GM19372 (cell line): ENCODE data around the gene SCAI.
"Not testable (repeated sequence)": the region's sequence is repeated elsewhere in the genome, so short reads cannot be mapped to it uniquely, and the experiment has no call there.

Source experiments
- ATAC-seq: cut with Tn5 transposase; IDR thresholded peaks from one replicate; pipeline ENCODE4 v1.9.1; 2021; ENCODE audit warnings: mild to moderate bottlenecking, low read depth, moderate library complexity; ENCODE audit not compliant: unreplicated experiment

SCAI gene

DNA sequence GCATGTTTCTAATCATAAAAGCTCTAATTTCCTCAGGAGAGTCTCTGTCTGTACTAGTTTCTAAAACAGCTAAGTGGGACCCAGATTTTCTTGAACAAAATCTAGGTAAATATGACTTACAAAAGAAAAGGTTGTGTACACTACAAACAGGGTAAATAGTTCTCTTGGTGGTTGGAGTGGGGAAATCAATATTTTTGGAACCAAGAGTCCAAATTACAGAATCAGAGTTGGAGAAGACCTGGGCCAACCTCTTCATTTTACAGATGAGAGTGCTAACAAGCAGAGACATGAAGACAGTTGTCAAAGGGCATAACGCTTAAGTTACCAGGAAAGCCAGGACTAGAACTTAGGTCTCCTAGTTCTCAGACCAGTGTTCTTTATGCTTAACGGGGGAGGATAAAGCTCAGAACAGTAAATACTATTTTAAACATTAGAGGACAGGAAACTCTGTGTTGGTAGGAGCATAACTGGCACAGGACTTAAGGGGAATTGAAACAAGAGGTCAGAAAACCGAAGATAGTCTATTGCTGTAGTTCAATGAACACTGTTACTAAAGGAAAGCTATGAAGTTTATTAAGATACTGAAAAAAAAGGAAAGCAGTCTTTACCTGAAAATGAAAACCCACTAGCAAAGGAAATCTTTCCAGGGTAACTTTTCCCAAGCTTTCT, 193.1 kb downstream of the SCAI start:
- no peak for ATAC-seq

DNA sequence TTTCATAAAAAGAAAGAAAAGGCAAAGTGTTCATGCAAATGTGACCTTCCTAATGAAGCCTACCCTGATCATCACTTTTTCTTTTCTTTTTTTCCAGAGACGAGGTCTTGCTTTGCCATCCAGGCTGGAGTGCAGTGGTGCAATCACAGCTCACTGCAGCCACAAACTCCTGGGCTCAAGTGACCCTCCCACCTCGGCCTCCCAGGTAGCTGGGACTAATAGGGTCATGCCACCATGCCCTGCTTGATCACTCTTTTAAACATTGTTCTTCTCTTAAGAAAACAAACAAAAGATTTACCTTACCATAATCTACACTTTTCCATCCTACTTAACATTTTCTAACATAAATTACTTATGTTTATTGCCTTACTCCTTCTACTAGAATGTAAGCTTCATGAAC, 193.9 kb downstream of the SCAI start:
- no peak for ATAC-seq

DNA sequence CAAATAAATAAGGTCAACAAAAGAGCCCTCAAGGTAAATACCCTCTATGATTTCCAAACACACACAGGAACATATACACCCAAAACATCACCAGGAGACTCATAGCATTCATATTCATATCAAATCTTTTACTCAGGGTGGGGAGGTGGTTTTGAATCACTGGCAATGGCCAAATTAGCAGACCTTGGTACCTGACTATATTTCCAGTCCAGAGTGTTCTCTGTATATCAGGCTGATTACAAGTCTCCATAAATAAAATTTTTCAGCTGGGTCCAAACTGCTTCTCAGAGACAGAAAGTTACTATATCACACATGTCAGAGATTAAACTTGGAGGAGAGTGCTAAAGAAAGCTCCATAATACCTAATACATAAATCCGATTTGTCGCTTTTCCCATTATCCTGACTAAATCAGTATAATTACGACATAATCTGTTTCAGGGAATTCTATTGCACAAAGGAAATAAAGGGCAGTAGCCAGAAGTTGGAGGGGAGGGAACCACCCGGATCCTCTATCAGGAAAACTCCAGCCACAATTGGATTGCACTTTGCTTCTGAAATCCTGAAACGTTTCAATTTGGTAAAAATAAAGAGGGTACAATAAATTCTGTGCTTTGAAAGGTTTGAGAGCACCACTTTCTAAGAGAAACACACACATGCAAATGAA, 195.5 kb downstream of the SCAI start:
- ATAC-seq: no peak

DNA sequence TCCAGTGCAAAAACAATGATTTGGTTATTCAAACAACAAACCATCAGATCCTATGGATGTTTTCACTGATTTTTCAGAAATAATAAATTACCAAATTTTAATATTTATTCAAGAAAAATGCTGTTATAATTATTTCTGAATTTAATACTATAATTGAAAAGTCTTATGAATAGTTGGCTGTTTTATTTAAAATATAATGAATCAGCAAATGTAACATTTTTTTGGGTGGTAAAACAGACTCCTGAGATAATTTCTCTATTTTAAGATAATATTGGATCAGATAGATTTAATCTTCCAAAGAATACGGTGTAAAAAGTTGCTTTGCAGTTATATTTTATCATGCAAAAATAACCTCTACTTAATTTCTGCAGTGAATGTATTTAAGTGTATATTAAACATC, 197.2 kb downstream of the SCAI start:
- no peak for ATAC-seq

DNA sequence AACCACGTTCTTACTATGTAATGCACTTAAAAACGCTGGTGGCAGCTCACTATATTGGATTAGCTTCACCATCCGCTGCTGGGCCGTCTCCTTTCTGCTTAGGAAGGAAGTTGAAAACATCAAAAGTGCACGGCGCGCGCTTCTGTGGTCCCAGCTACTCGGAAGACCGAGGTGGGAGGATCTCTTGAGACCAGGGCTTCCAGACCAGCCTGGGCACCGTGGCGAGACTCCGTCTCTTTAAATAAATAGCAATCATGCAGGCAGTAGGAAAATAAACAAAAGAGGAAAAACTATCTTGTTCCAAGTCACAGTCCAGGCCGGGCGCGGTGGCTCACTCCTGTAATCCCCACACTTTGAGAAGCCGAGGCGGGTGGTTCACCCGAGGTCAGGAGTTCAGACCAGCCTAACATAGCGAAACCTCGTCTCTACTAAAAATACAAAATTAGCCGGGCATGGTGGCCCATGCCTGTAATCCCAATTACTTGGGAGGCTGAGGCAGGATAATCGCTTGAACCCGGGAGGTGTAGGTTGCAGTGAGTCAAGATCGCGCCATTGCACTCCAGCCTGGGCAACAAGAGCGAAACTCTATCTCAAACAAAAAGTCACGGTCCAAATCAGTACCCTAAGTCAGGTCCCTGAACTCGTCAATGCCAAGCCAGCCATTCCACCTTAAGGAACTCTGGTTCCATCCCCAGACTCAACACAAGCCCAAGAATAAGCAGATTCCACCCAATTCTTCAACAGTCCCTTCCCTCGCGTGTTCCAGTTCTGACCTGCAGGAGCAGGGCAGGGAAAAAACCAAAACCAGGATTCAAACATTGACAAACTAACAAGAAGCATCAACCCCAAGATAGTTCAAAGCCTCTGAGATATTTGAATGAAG, 201.4 kb downstream of the SCAI start:
- ATAC-seq: peak; percentile 27

DNA sequence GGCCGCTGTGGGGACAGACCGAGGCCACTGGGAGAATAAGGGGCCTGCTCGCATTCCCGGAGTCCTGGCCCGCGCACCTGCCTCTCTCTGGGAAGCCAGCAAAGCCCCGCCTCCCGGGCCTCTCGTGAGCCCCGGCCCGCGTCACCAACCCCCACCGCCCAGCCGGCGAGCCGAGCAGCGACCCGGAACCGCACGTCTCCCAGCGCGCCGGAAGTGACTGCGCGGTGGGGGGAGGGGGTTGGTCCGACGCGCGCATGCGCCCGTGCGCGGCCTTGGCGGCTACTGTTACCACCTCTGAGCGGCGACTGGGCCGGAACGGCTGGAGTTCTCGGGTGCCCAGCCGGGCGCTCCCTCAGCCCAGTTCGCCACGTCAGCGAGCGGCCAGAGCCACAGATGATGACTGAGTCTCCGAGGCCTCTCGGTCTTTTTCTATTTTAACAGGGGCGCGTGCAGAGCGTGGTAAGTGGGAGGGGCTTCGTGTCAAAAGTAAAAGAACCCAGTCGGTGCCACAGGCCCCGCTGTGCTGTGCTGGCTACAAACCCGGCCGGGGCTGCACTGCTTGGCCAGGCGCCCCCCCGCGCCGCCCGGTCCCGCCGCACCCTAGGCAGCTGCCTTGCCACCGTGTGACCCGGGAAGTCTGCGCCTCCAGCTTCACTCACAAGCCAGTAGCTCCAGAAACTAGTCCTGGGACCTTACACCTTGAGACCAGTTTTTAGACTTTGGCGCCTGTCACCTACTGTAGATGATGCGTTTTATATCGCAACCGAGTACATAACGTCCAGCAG, 202.2 kb downstream of the SCAI start, which contains the start of gene GOLGA1:
TSS of gene GOLGA1 (minus strand) at position 190 of the 785 bp plus-strand sequence. CDS start 2,372 bp downstream, outside the sequence.
- ATAC-seq: peak; percentile 82

DNA sequence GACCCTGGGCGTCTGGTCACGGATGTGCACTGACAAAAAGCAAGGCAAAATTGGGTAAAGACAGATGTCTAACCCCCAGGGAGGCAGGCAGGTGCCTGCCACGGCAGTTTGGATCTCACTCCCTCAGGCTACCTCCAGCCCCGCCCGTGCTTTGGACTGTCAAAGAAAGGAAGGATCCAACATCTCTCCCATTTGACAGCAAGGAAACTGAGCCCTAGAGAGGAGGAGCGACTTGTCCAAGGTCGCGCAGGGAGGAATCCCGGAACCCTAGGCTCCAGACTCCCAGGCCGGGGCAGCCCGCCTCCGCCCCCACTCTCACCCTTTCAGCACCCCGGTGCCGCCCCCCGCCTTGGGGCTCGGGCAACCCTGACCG, 202.8 kb downstream of the SCAI start:
- peak; percentile 27 for ATAC-seq

DNA sequence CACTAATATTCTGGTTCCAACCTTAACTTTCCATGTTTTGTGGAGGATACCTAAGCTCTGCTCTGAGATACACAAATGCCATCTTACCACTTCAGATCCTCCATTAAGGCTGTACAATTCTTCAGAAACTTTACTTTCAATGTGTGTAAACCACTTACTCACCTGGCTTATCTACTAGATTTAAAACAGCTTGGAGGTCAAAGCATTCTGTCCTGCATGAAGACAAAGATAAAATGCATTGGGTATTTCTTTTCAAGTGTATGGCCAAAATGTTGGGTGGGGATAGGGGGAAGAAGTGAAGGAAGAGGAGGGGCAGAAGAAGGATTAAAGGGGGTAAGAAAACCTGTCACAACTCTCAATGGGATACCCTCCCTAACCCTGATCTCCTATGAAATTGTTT, 203.4 kb downstream of the SCAI start:
- no peak for ATAC-seq

DNA sequence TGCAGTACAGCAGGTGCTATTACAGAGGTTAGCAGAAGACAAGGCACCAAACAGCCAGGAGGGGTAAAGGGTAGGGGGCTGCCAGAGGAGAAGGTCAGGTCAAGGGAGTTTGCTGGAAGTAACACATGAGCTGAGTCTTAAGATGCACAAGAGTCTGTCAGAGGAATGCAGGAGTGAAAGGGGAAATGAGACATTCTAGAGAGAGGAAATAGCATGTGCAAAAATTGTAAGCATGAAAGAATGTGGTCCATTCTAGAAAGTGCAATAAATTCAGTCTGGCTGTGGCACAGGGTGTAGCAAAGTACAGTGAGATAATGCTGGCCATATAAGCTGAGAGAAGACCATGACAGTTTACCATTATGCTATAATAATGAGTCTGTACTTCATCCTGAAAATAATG, 209.0 kb downstream of the SCAI start:
- no peak for ATAC-seq

DNA sequence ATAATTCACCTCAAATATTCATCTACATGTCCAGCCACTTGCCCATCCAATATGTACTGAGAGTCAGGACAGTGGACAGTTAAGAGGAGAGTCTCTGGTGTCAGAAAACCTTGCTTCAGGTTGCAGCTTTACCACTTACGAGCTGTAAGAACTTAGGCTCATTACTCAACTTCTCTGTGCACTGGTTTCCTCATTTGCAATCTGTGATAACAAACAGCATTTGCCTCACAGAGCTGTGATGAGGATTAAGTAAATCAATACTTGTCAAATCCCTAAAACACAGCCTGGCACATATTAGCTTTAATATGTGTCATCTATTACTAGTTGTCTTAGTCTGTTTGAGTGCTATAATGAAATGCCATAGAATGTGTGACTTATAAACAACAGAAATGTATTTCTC, 211.0 kb downstream of the SCAI start:
- ATAC-seq: no peak

DNA sequence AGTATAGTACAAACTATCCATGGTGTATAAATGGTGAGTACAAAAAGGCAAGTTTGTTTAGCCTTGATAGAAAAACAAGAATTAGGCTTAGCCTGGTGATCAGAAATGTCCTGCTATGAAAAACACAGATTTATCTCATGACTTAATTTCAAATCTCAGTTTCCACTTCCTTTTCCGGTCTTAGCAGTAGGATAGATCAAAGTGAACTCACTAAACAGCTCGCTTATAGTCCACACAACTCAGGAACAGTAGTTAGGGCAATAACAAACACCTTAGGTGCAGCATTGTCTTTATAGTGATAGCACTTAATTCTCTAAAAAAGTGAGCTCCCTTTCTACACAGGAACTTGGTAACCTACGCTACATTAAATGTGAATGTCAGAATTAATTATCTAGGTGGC, 213.9 kb downstream of the SCAI start:
- no peak for ATAC-seq

DNA sequence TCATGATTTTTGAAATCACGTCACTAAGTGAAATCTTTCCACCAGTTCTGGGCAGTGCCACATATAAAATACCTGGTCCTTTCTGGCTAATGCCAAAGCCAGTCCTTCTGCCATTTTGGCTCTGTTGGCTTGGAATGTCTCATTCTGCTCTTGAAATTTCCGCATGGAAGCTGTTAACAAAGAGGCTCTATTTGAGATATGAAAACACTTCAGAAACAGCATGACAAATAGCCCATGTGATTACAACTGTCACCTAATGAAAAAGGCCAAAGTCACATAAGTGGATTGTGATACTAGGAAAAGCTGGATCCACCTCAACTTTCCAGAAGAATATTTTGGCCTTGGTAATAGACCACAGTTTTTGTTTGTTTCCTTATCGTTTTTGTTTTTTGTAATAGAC, 215.2 kb downstream of the SCAI start:
- no peak for ATAC-seq

DNA sequence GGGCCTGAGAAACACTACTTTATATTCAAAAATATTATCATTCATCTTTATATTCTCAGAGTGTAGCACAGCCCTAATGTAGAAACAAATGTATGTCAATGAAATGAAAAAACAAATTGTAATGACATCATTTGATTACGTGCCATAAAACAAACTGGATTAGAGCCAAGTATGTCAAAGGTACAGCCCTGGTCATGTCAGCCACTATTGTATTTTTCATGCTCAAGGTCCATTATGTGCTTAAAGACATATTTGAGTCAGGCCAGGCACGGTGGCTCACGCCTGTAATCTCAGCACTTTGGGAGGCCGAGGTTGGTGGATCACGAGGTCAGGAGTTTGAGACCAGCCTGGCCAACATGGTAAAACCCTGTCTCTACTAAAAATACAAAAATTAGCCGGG, 222.9 kb downstream of the SCAI start:
- ATAC-seq: not testable (repeated sequence)

DNA sequence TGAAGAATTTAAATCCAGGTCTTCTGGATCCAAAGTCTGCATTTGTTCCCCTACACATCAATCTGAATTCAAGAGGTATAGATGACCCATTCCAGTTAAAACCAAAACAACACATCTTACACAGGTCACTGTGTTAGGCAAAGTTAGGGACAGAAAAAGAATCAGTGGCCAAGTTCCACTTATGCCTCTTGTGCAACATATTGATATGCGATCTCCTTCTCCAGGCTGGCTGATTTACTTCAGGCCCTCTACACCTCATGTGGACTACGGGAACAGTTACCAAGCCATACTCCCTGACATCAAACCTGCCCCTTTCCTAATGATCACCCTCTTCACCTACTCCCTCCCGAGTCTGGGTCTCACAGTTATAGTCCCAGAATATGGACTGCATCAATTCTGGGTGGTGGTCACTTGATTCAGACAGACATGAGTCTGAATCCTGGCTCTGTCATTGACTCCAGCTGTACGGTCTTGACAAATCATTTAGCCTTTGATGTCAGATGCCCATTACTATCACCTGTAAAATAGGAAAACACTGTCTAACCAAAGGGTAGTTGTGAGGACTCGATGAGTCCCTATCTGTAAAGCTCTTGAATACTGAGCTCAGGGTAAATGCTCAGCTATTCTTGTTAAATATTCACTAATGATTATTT, 228.4 kb downstream of the SCAI start:
- ATAC-seq: no peak

DNA sequence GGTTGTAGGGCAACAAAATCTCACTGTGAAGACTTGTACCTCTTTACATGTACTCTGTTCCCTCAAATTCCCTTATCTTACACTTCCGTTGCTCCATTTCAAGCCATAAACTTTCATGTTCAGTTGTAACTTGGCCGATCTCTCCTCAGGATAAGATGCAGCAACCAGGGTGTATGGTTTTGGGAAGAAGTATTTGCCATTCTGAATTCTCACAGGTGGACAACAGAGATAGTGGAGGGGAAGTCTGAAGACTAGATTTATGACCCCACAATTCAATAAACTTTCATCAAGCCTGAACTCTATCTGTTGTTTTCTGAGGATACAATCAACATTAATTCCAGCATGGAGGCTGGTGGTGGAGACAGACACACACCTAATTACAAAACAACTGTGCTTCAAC, 229.9 kb downstream of the SCAI start:
- no peak for ATAC-seq

DNA sequence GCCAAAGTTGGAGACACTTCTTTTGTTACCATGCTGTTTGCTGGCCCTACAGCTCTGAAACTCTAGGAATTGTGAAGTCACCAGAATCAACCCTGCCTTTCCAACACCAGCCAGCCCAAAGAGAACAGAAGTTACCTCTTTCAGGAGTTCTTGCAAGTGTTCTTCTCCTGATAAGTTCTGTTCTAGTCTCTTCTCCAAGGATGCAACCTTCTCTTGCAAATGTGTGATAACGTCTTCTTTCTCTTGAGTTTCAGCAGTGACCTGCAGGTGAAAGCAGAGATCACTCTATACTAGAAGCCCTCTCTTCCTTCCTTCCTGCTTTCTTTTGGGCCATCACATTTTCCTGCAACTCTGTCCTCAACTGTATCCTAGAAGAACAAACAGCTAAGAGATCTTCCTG, 231.6 kb downstream of the SCAI start:
- ATAC-seq: no peak

DNA sequence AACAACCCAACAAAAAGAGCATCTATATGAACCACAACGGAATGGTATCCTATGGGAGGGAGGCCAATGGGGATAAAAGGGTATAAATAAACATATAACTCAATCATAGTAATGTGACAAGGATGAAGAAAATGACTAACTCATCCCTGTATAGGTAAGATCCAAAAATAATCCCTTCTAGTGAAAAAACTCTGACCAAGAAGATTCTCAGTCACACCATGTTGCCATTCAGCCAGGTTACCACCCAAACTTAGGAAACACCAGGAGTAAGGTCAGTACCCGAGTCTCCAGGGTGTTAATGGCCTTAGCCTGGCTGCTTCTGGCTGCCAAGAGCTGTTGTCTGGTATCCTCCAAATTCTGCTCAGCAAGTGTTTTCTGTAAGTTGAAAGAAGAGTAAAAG, 235.2 kb downstream of the SCAI start:
- ATAC-seq: no peak

DNA sequence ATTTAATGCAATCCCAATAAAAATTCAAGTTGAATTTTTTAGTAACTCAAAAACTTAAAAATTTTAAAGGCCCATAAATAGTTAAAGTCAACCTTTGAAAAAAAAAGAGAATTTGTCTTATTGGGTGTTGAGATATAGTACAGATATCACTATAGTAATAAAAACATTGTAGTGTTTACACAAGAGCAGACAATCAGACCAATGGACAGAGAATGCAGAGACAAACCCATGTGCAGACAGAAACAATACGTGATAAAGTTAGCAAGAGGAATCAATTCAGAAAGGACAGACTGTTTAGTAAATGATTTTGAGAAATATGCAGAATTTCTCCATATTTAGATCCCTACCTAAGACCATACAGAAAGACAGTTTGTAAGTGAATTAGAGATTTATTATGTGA, 236.4 kb downstream of the SCAI start:
- no peak for ATAC-seq

DNA sequence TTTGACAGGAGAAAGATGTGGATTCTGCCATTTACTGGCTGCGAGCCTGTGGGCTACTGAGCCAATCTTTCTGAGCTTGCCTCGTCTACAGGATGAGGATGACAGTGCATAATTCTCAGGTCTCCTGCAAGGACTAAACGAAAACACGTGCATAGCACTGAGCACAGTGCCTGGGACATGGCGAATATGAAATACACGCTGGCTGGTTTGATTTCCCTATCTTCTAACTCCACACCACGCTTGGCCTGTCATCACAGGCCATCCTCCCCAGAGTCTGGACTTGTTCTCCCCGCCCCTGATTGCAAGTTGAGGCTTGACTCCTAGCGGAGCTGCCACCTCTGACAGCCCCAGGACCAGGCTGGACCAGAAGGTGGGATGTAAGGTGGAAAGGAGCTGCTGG, 243.5 kb downstream of the SCAI start:
- ATAC-seq: no peak
